ENCODE measurements around the gene USP12.

DNA sequence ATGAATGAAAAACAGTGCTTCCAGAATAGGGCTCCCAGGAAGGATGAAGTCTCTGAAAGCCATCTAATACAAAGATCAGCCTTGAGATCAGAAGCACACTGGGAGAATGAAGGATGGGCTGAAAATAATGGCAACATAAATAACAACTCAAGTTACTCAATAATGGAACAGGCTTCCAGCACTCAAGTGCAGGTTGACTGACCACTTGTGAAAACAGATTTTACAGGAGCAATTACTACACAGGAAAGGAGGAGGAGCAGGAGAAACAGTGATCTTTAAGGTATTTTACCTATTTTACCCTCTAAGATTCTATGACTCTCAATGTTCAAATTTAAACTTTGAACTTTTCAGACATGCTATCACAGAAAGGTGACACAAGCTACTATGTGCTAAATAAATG lies 106.0 kb downstream of the USP12 start:
- TF ChIP-seq POLR2A (IDR thresholded peaks at IDR 0.05) (no peak), POLR2AphosphoS5 (IDR thresholded peaks at IDR 0.05) (no peak), EP300 (IDR thresholded peaks at IDR 0.05) (no peak)
- TF ChIP-seq, protein P1, sequence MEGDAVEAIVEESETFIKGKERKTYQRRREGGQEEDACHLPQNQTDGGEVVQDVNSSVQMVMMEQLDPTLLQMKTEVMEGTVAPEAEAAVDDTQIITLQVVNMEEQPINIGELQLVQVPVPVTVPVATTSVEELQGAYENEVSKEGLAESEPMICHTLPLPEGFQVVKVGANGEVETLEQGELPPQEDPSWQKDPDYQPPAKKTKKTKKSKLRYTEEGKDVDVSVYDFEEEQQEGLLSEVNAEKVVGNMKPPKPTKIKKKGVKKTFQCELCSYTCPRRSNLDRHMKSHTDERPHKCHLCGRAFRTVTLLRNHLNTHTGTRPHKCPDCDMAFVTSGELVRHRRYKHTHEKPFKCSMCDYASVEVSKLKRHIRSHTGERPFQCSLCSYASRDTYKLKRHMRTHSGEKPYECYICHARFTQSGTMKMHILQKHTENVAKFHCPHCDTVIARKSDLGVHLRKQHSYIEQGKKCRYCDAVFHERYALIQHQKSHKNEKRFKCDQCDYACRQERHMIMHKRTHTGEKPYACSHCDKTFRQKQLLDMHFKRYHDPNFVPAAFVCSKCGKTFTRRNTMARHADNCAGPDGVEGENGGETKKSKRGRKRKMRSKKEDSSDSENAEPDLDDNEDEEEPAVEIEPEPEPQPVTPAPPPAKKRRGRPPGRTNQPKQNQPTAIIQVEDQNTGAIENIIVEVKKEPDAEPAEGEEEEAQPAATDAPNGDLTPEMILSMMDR (IDR thresholded peaks at IDR 0.05), result no peak

Data from suprapubic skin (tissue), 4 donors.